Measurements from ENCODE around the gene CCDC157.
"Not testable (repeated sequence)": the region's sequence is repeated elsewhere in the genome, so short reads cannot be mapped to it uniquely, and the experiment has no call there.

CCDC157 gene

DNA sequence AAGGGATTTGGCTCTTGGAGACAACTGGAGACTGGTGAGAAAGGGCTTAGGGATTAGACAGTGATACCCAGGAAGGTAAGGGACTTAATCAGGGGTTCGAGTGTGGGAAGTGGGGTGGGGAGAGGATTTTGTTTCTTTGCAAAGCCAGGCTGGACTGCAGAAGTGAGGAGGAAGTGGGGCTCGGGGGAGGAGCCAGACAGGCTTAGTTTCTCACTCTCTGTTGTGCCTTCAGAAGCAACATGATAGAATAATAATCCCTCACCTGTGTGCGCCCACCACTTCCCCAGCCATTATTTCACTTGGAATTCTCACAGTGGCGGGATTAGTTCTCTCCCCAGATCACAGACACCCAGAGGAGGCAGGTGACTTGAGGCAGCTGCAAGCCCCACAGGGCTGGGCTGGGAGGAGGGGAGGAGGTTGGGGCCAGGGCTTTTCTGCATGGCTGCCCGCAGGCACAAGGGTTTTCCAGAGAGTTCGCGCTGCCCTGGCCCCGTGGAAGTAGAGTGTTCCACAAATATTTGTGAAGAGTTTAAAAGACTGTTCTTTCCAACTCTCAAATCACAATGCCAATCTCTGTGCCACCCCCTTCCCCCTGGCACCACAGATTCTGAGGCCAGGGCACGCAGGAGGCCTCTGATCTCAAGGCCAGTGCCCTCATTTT is 36.0 kb downstream of the CCDC157 start:
- no peak for DNase-seq

DNA sequence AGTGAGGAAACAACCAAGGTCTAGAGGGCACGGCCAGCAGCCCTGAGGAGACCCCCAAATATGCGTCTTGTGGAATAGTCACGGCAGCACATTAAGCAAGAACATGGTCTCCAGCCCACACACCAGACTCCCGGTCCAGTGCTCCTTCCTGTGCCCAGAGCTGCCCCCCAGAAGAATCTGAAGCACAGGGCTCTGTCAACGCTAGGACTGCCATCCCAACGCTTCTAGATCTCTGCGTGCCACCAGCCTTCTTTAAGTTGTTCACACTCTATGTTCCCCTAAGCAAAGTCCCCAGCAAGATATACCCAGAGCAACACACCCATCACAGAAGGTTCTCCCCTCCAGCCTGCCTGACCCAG is 36.5 kb downstream of the CCDC157 start:
- no peak for DNase-seq

DNA sequence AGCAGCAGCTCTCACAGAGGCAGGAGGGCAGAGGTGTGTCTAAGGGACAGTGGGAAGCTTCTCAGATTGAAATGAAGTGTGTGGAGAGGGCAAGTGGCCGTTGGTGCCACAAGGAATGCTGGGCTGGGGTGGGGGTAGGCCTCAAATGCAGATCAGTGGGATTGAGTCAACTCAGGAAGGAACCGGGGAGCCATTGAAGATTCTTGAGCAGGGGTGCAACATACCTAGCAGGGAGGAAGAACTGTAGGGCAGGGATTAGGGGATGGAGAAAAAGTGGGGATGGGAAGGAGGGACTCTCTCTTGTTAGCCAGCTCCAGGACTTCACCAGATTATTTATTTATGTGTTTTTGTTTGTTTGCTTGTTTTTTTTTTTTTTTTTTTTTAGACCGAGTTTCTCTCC is 37.1 kb downstream of the CCDC157 start:
- DNase-seq: no peak

DNA sequence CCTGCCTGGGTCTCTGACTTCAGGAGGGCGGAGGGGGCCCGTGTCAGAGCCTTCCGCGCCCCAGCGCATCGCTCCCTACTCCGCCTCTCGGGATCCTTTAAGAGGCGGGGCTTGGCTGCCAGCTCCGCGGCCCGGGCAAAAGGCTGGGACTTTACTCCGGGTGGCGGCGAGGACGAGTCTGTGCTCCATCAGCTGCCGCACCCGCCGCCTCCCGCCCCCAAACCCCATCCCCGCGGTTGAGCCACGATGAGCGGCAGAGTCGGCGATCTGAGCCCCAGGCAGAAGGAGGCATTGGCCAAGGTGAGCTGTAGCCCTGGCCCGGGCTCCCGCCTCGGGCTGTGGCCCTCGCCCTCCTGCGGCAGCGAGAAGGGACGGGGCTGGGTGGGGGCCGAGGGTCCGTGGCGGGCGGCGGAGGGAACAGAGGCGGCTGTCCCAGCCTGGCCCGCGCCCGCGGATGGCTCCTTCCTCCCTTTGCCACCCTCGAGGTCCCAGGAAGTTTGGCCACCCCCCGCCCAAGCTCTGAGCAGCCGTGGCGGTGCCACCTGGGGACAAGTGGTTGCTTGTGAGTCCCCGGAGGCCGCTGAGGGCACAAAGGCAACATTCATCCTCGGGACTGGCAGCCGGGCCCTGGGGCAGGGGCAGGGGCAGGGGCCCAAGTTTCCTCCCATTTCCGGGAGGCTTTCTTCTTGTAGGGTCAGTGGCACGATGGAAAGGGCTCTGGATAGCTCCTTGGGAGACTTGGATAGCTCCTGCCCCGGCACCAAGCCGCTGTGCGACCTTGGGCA is 40.3 kb downstream of the CCDC157 start, which contains the start of gene SEC14L2:
Gene SEC14L2, plus strand, starts transcription at position 148 of the 785 bp plus-strand sequence. Its CDS starts 99 bp downstream, at position 247.
- DNase-seq: peak; percentile 52

DNA sequence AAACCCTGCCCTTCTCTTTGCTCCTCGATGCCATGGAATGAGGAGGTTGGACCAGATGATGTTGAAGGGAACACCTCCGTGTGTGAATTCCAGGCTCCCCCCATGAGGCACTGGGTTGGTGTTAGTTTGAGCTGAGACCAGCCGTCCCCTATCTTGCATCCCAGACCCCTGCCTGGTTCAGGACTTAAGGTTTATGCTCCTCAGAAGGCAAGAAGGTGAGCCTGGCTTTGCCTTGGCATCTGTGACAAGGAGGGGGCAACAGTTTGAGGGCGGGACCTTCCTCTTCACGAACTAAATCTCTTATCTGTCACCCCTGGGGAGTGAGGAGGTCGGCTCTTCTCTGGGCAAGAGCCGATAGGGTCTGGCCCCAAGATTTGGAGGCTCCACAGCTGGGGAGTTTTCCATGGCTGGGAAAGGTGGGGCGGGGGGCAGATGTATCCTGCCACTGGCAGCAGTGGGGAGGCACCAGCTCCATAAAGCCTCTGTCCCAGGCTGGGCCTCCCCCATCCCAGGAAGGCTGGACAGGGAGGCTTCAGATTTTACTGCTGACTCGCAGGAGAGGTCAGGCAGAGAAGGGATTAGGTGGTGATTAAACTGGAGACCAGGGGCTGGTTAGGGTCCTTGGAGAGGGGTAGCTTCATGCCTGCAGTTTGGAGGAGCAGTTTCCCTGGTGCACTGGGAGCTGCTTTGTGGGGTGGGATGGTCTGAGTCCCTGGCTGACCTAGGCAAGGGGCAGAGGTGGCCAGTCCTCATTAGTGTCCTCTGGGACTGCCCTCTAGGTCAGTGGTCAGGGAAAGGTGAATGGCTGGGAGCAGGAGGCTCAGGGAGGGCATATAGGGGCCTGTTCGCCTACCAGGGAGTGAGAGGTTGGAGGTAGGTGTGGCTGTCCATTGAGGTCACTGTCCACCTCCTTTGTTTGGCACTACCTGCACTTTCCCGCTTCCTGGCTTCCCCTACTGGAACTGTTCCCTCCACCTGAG is 41.1 kb downstream of the CCDC157 start:
- DNase-seq: no peak

DNA sequence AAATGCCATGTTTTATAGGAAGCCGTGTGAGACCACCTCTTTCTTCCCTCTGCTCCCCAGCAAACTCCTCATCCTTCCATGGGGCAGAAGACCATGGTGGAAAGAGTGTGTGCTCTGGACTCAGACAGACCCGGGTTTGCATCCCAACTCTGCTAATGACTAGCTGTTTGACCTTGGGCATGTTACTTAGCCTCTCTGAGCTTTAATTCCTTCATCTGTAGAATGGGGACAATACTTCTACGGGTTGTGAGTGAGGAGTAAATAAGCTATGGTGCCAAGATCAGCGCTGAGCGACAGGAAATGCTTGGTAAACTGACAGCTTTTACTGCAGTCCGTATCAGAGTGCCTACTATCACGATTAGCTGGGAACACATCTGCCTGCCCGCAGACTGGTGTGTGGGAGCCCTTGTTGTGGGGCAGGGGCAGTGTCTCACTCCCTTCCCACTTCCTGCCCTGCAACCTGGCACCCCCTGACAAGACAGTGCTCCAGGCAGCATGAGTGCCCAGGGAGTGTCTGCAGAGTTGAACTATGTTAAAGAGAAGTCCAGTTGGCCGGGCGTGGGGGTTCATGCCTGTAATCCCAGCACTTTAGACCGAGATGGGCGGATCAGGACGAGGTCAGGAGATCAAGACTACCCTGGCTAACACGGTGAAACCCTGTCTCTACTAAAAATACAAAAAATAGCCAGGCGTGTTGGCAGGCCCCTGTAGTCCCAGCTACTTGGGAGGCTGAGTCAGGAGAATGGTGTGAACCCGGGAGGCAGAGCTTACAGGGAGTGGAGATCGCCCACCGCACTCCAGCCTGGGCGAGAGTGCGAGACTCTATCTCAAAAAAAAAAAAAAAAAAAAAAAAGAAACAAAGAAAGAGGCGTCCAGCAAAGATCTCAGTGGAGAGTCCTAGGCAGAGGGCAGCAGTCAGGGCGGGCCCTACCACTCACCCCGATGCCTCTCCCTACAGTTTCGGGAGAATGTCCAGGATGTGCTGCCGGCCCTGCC is 42.2 kb downstream of the CCDC157 start:
- no peak for DNase-seq

DNA sequence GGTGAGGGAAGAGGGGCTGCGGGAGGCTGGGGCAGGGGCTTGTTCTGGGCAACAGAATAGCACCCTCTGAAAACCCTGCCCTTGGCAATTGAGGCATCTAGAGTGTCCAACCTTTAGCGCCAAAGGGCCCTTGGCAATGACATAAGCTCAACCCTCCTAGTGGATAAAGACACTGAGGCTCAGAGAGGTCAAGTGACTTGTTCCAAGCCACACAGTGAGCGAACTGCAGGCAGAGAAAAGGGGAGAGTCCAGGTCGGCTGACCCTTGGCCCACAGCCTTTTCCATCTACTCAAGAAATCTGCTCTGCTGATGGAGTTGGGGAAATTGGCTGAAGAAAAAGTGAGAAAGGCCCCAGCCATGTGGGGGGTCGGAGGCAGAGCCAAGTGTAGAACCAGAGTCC is 42.9 kb downstream of the CCDC157 start:
- no peak for DNase-seq

DNA sequence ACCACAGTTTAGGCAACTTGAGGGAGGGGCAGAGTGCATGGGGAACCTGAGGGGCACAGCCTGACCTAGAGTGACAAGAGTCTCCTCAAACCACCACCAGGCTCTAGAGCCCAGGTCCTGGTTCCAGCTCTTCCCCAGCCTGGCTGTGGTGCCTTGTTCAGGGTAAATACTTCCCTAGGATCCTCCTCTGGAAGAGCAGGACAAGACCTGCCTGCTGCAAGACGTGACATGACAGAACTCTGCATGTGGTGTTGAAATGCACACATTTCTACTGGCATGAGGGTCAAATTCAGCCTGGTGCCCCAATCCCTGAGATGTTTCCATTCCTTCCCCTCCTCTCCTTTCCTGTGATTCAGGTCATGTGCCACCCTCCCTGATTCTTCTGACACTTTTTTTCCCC is 43.4 kb downstream of the CCDC157 start:
- DNase-seq: no peak

DNA sequence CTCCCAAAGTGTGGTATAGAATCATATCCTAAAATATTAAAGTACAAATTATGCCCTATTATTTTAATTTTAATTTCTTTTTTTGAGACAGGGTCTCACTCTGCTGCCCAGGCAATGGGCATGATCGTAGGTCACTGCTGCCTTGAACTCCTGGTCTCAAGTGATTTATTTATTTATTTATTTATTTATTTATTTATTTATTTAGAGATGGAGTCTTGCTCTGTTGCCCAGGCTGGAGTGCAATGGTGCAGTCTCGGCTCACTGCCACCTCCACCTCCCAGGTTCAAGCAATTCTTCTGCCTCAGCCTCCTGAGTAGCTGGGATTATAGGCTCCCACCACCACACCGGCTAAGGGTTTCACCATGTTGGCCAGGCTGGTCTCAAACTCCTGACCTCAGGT is 44.2 kb downstream of the CCDC157 start:
- DNase-seq: not testable (repeated sequence)

DNA sequence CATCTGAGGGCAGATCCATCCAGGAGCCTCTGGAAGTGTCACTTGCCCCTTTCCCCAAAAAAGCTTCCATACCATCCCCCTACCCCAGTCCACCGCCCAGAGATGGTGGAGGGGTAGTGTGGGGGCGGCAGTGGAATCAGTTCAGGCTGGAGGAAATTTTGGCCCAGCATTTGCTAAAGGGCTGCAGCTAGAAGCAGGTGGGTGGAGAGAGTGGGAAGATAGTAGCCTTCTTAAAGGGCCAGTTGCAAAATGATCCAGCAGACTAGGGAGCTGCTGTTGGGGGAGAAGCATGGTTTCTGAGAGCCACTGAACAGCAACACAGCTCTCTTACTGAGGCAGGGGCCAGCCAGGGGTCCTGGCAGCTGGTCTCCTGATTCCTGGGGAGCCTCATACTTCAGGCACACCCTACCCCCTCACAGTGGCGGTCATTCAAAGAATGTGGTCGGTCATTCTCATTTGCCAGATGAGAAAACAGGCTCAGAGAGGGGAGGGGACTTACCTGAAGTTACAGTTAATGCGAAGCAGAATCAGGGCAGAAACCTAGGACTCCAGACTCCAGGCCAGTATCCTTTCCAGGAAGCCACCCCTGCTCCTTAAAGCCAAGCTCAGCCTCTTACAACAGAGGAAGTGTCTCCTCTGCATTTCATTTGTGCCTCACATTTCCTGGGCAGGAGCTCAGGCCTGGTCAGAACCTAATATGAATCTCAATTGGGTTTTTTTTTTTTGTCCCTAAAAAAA is 45.4 kb downstream of the CCDC157 start:
- DNase-seq: no peak

DNA sequence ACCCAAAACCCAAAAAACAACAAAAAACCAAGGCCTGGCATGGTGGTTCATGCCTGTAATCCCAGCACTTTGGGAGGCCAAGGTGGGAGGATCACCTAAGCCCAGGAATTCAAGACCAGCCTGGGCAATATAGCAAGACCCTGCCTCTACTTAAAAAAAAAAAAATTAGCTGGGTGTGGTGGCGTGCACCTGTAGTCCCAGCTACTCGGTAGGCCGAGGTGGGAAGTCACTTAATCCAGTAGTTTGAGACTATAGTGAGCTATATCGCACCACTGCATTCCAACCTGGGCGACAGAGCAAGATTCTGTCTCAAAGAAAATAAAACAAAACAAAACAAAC is 45.9 kb downstream of the CCDC157 start:
- not testable (repeated sequence) for DNase-seq

DNA sequence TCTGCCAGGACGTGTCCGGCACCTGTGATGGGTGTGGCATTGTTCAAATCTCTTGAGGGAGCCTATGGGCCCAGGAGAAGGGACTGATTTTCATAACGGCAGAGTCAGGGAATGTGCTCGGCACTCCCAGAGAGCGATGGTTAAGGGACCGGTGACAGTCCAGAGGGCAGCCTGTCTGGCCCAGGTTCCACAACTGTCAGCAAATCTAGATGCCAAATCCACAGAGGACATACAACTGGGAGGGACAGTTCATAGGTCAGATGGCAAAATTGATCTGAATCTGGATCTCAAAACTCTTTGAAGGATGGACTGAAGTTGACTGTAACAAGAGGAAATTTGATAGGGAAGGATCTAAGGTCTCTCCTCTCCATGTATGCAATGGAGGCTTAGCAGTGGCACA is 47.5 kb downstream of the CCDC157 start:
- DNase-seq: no peak

DNA sequence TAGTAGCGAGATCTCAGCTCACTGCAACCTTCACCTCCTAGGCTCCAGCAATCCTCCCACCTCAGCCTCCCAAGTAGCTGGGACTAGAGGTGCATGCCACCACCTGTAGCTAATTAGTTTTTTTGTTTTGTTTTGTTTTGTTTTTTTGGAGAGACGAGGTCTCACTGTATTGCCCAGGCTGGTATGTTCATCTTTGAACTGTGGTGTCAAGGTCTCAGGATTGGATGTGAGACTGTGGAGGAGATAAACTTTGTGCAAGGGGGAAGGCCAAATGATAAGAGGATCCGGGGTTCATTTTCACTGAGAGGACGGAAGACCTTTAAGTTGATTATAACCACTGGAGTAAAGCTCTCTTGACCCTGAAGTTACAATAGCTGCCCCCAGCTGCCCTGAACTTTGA is 48.9 kb downstream of the CCDC157 start:
- DNase-seq: no peak

DNA sequence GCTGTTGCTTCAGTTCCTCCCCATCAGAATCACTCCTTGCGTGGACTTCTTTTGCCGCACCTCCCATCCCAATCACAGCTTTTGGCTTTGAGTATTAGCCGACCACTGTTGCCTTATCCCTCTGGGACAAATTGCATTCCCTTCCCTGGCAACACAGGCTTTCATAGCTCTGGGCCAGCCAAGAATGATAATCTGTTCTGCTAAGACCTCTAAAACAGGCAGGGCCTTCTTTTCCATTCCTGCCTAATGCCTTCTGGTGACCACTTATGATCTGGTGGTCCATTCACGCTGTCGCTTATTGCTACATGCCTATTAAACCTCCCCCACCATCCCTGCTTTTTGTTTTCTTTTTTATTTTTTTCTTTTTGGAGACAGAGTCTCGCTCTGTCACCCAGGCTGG is 49.6 kb downstream of the CCDC157 start:
- no peak for DNase-seq

DNA sequence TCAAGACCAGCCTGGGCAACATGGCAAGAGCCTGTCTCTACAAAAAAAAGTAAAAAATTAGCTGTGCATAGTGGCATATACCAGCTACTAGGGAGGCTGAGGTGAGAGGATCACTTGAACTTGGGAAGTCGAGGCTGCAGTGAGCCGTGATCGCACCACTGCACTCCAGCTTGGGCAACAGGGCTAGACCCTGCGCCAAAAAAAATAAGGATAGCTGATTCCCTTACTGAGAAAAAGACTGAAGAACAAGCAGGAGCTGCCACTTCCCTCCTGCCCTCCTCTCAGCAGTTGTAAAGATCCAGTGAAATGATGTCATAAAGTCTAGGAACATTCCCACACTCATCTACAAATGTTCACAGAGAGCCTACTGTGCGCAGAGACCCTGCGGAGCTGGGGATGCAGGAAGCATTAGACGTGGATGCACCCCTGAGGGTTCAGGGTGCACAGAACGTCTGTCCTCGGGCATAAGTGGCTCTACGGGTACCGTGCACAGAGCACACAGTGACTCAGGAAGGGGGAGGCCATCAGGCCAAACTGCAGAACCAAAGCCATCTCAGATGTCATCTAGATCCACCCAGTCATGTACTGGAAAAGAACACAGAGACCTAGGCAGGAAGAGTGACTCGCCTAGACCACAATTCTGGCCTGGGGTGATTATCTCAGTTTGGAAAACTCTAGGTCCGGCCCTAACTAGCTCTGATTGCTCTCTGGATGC is 51.7 kb downstream of the CCDC157 start:
- no peak for DNase-seq

DNA sequence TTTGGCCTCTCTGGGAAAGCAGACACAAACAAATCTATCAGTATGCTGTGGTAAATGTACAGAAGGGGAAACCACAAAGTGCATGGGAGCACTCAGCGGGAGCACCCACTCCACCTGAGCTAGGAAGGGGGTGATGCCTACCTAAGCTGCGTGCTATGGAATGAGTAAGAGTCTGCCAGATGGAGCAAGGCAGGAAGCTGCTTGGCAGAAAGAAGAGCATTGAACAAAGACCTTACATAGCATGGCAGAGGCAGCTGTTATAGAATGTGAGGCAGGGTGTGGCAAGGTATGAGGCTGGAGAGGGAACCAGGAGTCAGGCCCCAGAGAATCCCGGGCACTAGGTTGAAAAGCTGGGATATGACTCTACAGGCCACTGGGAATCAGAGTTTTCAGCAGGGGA is 55.0 kb downstream of the CCDC157 start:
- DNase-seq: no peak

DNA sequence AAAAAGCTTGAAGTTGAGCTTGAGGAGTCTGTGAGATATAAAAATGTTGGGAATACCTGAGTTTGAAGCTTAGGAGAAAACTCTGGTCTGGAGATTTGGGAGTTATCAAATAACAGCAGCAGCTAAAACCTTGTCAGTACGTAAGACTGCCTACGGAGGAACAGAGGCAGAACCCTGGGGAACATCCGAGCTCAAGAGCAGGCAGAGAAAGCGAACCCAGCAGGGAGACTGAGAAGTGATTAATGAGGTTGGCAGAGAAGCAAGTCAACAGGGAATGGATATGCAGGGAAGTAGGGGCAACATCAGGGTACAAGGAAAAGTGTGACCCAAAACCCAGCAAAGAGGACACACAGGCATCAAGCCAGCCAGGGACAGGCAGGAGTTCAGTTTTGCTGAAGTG is 56.2 kb downstream of the CCDC157 start:
- DNase-seq: no peak

DNA sequence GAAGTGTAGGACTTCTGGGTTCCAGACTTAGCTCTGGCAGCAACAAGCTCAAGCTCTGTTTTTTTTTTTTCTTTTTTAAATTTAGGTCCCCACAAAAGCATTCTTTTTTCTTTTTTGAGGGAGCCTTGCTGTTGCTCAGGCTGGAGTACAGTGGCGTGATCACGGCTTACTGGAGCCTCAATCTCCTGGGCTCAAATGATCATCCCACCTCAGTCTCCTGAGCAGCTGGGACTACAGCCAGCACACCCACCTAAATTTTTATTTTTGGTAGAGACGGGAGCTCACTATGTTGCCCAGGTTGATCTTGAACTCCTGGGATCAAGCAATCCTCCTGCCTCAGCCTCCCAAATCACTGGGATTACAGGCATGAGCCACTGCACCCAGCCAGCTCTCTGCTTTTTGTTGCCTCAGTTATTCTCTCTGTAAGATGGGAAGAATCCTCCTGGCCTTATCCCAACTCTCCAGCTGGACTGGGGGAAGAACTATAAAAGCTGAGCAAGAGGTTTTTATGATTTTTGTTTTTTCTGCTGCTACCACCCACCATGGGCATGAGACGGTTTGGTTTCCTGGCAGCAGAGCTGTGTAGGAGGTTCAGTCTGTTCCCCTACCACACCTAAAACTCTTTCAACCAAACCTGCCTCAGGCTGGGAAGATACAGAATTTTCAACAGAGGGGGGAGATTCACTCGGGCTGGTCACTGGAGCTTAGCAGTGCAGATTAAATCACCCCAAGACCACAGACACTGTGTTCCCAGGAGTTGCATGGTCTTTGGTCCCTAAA is 57.1 kb downstream of the CCDC157 start:
- no peak for DNase-seq

DNA sequence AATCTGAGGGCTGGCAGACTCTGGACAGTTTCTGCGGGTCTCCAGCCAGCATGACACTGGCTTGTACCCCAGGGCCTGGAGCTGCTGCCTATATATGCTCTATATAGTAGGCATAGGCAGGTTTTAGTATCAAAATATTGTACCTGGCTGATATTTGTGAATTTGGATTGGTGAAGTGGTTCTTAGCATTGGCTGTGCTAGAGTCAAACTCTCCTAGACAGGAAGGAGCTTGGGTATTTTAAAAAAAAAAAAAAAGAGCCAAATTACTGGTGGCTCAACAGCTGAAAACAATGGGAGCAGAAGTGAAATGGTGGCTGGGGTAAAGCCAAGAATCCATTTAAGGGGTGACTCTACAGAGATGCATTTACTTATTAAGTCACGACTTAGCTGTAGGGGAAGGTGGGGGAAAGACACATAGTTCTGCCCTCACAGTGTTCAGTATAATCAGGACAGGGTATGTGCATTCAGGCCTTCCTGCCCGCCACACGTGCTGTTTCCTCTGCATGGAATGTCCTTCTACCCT is 57.8 kb downstream of the CCDC157 start:
- DNase-seq: no peak

DNA sequence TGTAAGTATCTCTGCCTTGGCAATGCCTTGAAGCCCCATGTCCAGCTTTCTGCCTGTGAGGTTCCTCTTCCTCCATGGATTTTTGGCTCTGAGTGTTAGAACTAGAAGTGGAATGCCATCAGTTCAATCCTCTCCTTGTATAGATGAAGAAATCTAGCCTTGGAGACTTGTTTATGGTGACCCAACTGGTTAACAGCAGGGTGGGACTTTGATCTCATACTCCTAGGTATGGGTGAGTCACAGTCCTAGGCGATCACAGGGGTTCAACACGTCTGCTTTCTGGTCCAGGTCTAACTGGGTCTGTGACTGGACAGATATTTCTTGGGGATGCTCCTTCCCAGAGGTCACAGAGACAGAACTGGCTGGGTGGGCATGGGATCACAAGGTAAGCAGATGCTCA is 59.6 kb downstream of the CCDC157 start:
- no peak for DNase-seq

All from activated CD4-positive, alpha-beta T cell treated with anti-CD3 and anti-CD28 coated beads, Interleukin-2, amount 50 U/mL, for 16 hours (primary cell).